Measurements from ENCODE around the gene SEC63. TPM values are rescaled to one million over a fixed set of nuclear protein-coding genes. Genes with fewer than 3 reads are reported as not detected.
"Not testable (repeated sequence)": the region's sequence is repeated elsewhere in the genome, so short reads cannot be mapped to it uniquely, and the experiment has no call there.

Gene SEC63
- total RNA-seq, 4 donors from 2014 or later: 28.1 to 42.6 (median 32.9) TPM

GRCh38 chr6:107879941-107880340 is 78.1 kb downstream of the SEC63 start:
- WGBS, 2 donors (ENCODE audit: low coverage in 1 of 2): 33% methylated on average over 3 of the region's 3 CpGs; no CpG with 5 or more reads in 1 of the 2 donors
- H3K4me3 ChIP-seq: no peak overlapping the region
- H3K27ac ChIP-seq: no peak overlapping the region
- H3K36me3 ChIP-seq: peaks cover 0 to 77% of the 10 kb centered on the region in 2 donors
- no peak for TF ChIP-seq POLR2A (IDR thresholded peaks at IDR 0.05)
- no peak for TF ChIP-seq CTCF (IDR thresholded peaks at IDR 0.05)
- TF ChIP-seq POLR2AphosphoS5 (IDR thresholded peaks at IDR 0.05): no peak
- no peak for TF ChIP-seq EP300 (IDR thresholded peaks at IDR 0.05)
- H3K4me1 ChIP-seq: no peaks in the 10 kb centered on the region
- no peak for ATAC-seq
- no peaks in the 10 kb centered on the region for H3K9me3 ChIP-seq
- H3K27me3 ChIP-seq: no peaks in the 10 kb centered on the region

- Histone ChIP-seq H3K4me3 (no peak overlapping the region), H3K36me3 (peaks cover under 1 to 82% of the 10 kb centered on the region in 2 donors)
Observed at GRCh38 chr6:107877968-107878367, 80.0 kb downstream of the SEC63 start.

DNA sequence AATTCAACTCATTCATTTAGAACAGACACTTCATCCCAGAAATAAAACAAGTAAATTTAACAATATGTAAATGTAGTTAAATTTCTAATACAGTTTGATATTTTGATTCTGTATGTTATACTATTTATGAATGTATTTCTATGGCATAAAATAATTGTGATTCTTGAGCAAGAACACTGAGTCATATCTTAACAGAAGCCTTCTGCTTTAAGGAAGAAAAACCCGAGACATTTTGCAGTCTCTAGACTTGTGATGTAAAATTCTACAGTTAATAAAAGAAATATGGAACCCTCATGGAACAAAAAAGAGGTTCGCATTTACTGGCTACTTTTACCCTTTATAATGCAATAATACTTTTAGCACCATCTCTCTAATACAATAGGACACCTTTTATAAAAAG is 86.0 kb downstream of the SEC63 start:
- no peak for ATAC-seq
- H3K27ac ChIP-seq: no peak overlapping the region
- WGBS, 2 donors (ENCODE audit: low coverage in 1 of 2): 95 to 100% methylated on average over 2 of the region's 2 CpGs
- H3K4me1 ChIP-seq: no peaks in the 10 kb centered on the region
- TF ChIP-seq CTCF (IDR thresholded peaks at IDR 0.05): no peak
- no peak for TF ChIP-seq POLR2AphosphoS5 (IDR thresholded peaks at IDR 0.05)
- no peak for TF ChIP-seq POLR2A (IDR thresholded peaks at IDR 0.05)
- TF ChIP-seq EP300 (IDR thresholded peaks at IDR 0.05): no peak
- H3K9me3 ChIP-seq: no peaks in the 10 kb centered on the region
- no peaks in the 10 kb centered on the region for H3K27me3 ChIP-seq
- H3K4me3 ChIP-seq: no peak overlapping the region
- peaks cover 3 to 73% of the 10 kb centered on the region in 2 donors for H3K36me3 ChIP-seq

More at GRCh38 chr6:107877968-107878367, 80.0 kb downstream of the SEC63 start:
- ATAC-seq: no peak
- WGBS, 2 donors (ENCODE audit: low coverage in 1 of 2): 100% methylated on average over 1 of the region's 1 CpG
- H3K27ac ChIP-seq: no peak overlapping the region
- TF ChIP-seq POLR2AphosphoS5 (IDR thresholded peaks at IDR 0.05) (no peak), EP300 (IDR thresholded peaks at IDR 0.05) (no peak), POLR2A (IDR thresholded peaks at IDR 0.05) (no peak), CTCF (IDR thresholded peaks at IDR 0.05) (no peak)
- H3K9me3 ChIP-seq: no peaks in the 10 kb centered on the region
- no peaks in the 10 kb centered on the region for H3K27me3 ChIP-seq
- H3K4me1 ChIP-seq: no peaks in the 10 kb centered on the region

DNA sequence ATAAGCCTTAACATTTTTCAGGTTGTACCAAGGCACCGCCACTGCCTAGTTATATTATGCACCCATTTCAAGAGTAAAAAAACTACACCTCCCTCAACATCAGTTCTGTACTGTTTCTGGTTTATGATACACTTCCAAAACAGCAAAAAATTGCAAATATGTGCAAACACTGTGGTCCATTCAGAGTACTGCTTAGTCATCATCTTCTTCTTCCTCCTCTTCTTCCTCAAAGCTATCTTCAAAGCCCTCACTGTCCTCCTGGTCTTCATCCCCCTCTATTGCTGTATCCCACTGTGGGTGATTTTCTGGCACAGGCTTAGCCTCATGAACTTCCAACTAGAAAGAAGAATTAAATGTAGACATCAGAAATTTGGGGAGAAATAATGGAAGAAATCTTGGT is 86.5 kb downstream of the SEC63 start:
- H3K36me3 ChIP-seq: peaks cover 3 to 68% of the 10 kb centered on the region in 2 donors
- ATAC-seq, H3K9me3 ChIP-seq, H3K4me1 ChIP-seq, H3K27ac ChIP-seq, H3K27me3 ChIP-seq, H3K4me3 ChIP-seq: not testable (repeated sequence)
- WGBS, 2 donors (ENCODE audit: low coverage in 1 of 2): 88 to 100% methylated on average over 1 of the region's 1 CpG

DNA sequence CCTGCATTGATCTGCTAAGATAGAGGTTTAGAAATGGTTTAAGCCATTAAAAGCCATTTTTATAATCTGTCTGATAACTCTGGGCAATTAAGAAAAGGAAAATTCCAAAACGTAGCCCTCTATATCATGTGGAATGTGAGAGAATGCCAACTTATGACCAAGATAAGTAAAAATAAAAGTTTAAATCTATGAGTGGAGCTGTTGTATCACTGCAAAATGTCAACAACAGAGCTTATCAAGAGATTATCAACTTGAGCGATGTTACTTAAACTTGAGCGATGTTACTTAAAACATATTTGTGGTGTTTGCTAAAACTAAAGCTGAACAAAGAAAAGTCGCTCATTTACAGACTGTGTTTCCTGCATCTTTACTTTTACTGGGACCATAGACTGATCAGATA is 87.0 kb downstream of the SEC63 start:
- no peaks in the 10 kb centered on the region for H3K4me1 ChIP-seq
- H3K9me3 ChIP-seq: no peaks in the 10 kb centered on the region
- H3K36me3 ChIP-seq: peaks cover 3 to 64% of the 10 kb centered on the region in 2 donors
- no peak overlapping the region for H3K4me3 ChIP-seq
- no peaks in the 10 kb centered on the region for H3K27me3 ChIP-seq
- WGBS, 2 donors (ENCODE audit: low coverage in 1 of 2): 77 to 88% methylated on average over 4 of the region's 4 CpGs
- no peak for ATAC-seq
- TF ChIP-seq POLR2AphosphoS5 (IDR thresholded peaks at IDR 0.05) (no peak), POLR2A (IDR thresholded peaks at IDR 0.05) (no peak), EP300 (IDR thresholded peaks at IDR 0.05) (no peak), CTCF (IDR thresholded peaks at IDR 0.05) (no peak)
- H3K27ac ChIP-seq: no peak overlapping the region
